Muscle of back (tissue), 11 donors: ENCODE results near the gene PCDHB14. TPM values are rescaled to one million over a fixed set of nuclear protein-coding genes. Genes with fewer than 3 reads are reported as not detected.
"Not testable (repeated sequence)": the region's sequence is repeated elsewhere in the genome, so short reads cannot be mapped to it uniquely, and the experiment has no call there.

Experiments used
- DNase-seq, 3 donors: peaks; one replicate each; pipeline versions ENCODE4 v3.0.0 to v3.0.0-alpha.2; 2013
- polyA plus RNA-seq, 10 donors: library from polyadenylated mRNA; unstranded; fragments of 120-200 nt; gene quantifications; one replicate each; pipeline ENCODE4 v1.2.1, GENCODE V29; 2013; ENCODE audit not compliant: insufficient read length in 10 of 10

Gene PCDHB14
- polyA plus RNA-seq, 10 donors, result 5.3 to 8.1 (median 6.6) TPM

GRCh38 chr5:141201126-141201525 lies 22.0 kb upstream of the PCDHB14 start:
- not testable (repeated sequence) for DNase-seq

GRCh38 chr5:141201646-141202045 lies 21.5 kb upstream of the PCDHB14 start:
- not testable (repeated sequence) for DNase-seq

- peak in 1 of 3 donors; percentile 15 for DNase-seq
Measured at GRCh38 chr5:141208478-141208877, 14.7 kb upstream of the PCDHB14 start, which contains the start of gene PCDHB12. Gene PCDHB12 (plus strand): TSS chr5:141208719. CDS start chr5:141208908, 189 bp downstream.

GRCh38 chr5:141210281-141210680 lies 12.9 kb upstream of the PCDHB14 start:
- not testable (repeated sequence) for DNase-seq

GRCh38 chr5:141210849-141211248 lies 12.3 kb upstream of the PCDHB14 start:
- DNase-seq, result not testable (repeated sequence)

- peak in 2 of 3 donors; percentile 4 to 32 for DNase-seq
Measured at GRCh38 chr5:141213656-141214339, 9.3 kb upstream of the PCDHB14 start, which contains the start of gene PCDHB13. Gene PCDHB13 (plus strand): TSS chr5:141213919. CDS start chr5:141214124, 205 bp downstream.

GRCh38 chr5:141214583-141214982 lies 8.6 kb upstream of the PCDHB14 start:
- DNase-seq, result not testable (repeated sequence)

GRCh38 chr5:141215504-141215903 lies 7.6 kb upstream of the PCDHB14 start:
- DNase-seq, result not testable (repeated sequence)

GRCh38 chr5:141216035-141216434 lies 7.1 kb upstream of the PCDHB14 start:
- not testable (repeated sequence) for DNase-seq

- DNase-seq, result not testable (repeated sequence)
Measured at GRCh38 chr5:141224844-141225243, 1.7 kb downstream of the PCDHB14 start.

- DNase-seq, result not testable (repeated sequence)
Measured at GRCh38 chr5:141225421-141225820, 2.3 kb downstream of the PCDHB14 start.

- peak; percentile 7 to 30 (median 28) for DNase-seq
Measured at GRCh38 chr5:141234109-141234667, 11.0 kb downstream of the PCDHB14 start.

- not testable (repeated sequence) for DNase-seq
Measured at GRCh38 chr5:141235922-141236321, 12.8 kb downstream of the PCDHB14 start.

- no peak for DNase-seq
Measured at GRCh38 chr5:141236516-141237313, 13.6 kb downstream of the PCDHB14 start.

- no peak for DNase-seq
Measured at GRCh38 chr5:141241496-141241895, 18.4 kb downstream of the PCDHB14 start.

- peak; percentile 2 to 40 (median 14) for DNase-seq
Measured at GRCh38 chr5:141245250-141245717, 22.1 kb downstream of the PCDHB14 start, which contains the start of gene PCDHB15. Gene PCDHB15 (plus strand): TSS chr5:141245395. CDS start chr5:141245579, 184 bp downstream.

GRCh38 chr5:141246971-141247370 lies 23.8 kb downstream of the PCDHB14 start:
- not testable (repeated sequence) for DNase-seq

- DNase-seq, result not testable (repeated sequence)
Measured at GRCh38 chr5:141247434-141247833, 24.3 kb downstream of the PCDHB14 start.

GRCh38 chr5:141250576-141250975 lies 27.4 kb downstream of the PCDHB14 start:
- DNase-seq, result no peak

GRCh38 chr5:141258464-141258863 lies 35.3 kb downstream of the PCDHB14 start:
- no peak for DNase-seq

GRCh38 chr5:141258948-141259347 lies 35.8 kb downstream of the PCDHB14 start:
- DNase-seq, result no peak
